Natural killer cell (primary cell): ENCODE data around the gene FANCG. TPM values are rescaled to one million over a fixed set of nuclear protein-coding genes. Genes with fewer than 3 reads are reported as not detected.

ENCODE experiments used
- ATAC-seq, 3 donors: fragments of 150-1000 bp in 2 of 3; fragments of 200-7000 bp in 1 of 3; cut with Tn5 transposase; 1 replicate in 1 of 3; 2 replicates in 2 of 3; pipeline ENCODE4 v1.10.0; 2021; ENCODE audit warnings: mild to moderate bottlenecking in 2 of 3, moderate library complexity in 2 of 3
- DNase-seq, 2 donors: peaks; one replicate each; pipeline versions ENCODE4 v3.0.0 to v3.0.0-alpha.2; 2013 to 2021; ENCODE audit warnings: mixed read lengths in 1 of 2
- H3K27ac ChIP-seq: one replicate; pipeline ENCODE4 v1.5.1; 2013; ENCODE audit warnings: mild to moderate bottlenecking, low read length
- H3K27me3 ChIP-seq: one replicate; pipeline ENCODE4 v1.6.1; 2013; ENCODE audit warnings: low read length; ENCODE audit not compliant: control insufficient read depth, insufficient read depth
- H3K36me3 ChIP-seq: one replicate; pipeline ENCODE4 v1.6.1; 2013; ENCODE audit warnings: low read length; ENCODE audit not compliant: control insufficient read depth, insufficient read depth
- H3K4me1 ChIP-seq: one replicate; pipeline ENCODE4 v1.6.1; 2013; ENCODE audit warnings: low read length; ENCODE audit not compliant: control insufficient read depth, insufficient read depth
- H3K4me3 ChIP-seq: one replicate; pipeline ENCODE4 v1.5.1; 2013; ENCODE audit warnings: low read length
- H3K9me3 ChIP-seq: one replicate; pipeline ENCODE4 v1.6.1; 2013; ENCODE audit warnings: low read length; ENCODE audit not compliant: control insufficient read depth, insufficient read depth
- H3K27ac Mint-ChIP-seq, 2 donors: one replicate each; pipeline ENCODE4 v1.8.0; 2022; ENCODE audit warnings: mild to moderate bottlenecking in 2 of 2, mixed read lengths in 2 of 2, moderate library complexity in 1 of 2
- H3K27me3 Mint-ChIP-seq, 2 donors: one replicate each; pipeline ENCODE4 v1.8.0; 2022; ENCODE audit warnings: low read depth in 2 of 2, mixed read lengths in 2 of 2
- H3K36me3 Mint-ChIP-seq: one replicate; pipeline ENCODE4 v1.8.0; 2022; ENCODE audit warnings: mixed read lengths
- H3K4me1 Mint-ChIP-seq, 2 donors: one replicate each; pipeline ENCODE4 v1.8.0; 2022; ENCODE audit warnings: mixed read lengths in 2 of 2
- H3K4me3 Mint-ChIP-seq: one replicate; pipeline ENCODE4 v1.8.0; 2022; ENCODE audit warnings: mild to moderate bottlenecking, moderate library complexity, mixed read lengths
- H3K9me3 Mint-ChIP-seq, 2 donors: one replicate each; pipeline ENCODE4 v1.8.0; 2022; ENCODE audit warnings: mixed read lengths in 2 of 2
- WGBS: methylation state at CpG from one replicate; pipeline ENCODE4 v1.1.7; 2013; ENCODE audit warnings: missing lambda C conversion rate; ENCODE audit not compliant: insufficient coverage; 5-methylcytosine and 5-hydroxymethylcytosine counted together
- intact Hi-C: fragments of 100-400 bp; cut with micrococcal nuclease; formaldehyde crosslinking; loops from one replicate; pipeline ENCODE4 v1.14.2; 2022
- total RNA-seq, 4 donors: library from RNA; stranded (reverse); fragments of 120-200 nt in 1 of 4; gene quantifications; one replicate each; pipeline versions ENCODE4 v1.2.3 to v1.2.4, GENCODE V29; 2013 to 2022
- TF ChIP-seq, protein P1 (sequence below): fragments of 200-600 bp; IDR thresholded peaks from one replicate; pipeline ENCODE4 v1.8.0; 2022; ENCODE audit warnings: antibody characterized with exemption

Gene FANCG
- total RNA-seq, 3 donors from 2014 or later (not counting 1 experiment from before 2014, with no cell fraction given): 33.9 to 38.9 (median 35.7) TPM

GRCh38 chr9:35029241-35029640 lies 50.5 kb downstream of the FANCG start:
- no peak for ATAC-seq
- TF ChIP-seq, protein P1, sequence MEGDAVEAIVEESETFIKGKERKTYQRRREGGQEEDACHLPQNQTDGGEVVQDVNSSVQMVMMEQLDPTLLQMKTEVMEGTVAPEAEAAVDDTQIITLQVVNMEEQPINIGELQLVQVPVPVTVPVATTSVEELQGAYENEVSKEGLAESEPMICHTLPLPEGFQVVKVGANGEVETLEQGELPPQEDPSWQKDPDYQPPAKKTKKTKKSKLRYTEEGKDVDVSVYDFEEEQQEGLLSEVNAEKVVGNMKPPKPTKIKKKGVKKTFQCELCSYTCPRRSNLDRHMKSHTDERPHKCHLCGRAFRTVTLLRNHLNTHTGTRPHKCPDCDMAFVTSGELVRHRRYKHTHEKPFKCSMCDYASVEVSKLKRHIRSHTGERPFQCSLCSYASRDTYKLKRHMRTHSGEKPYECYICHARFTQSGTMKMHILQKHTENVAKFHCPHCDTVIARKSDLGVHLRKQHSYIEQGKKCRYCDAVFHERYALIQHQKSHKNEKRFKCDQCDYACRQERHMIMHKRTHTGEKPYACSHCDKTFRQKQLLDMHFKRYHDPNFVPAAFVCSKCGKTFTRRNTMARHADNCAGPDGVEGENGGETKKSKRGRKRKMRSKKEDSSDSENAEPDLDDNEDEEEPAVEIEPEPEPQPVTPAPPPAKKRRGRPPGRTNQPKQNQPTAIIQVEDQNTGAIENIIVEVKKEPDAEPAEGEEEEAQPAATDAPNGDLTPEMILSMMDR: no peak

DNA sequence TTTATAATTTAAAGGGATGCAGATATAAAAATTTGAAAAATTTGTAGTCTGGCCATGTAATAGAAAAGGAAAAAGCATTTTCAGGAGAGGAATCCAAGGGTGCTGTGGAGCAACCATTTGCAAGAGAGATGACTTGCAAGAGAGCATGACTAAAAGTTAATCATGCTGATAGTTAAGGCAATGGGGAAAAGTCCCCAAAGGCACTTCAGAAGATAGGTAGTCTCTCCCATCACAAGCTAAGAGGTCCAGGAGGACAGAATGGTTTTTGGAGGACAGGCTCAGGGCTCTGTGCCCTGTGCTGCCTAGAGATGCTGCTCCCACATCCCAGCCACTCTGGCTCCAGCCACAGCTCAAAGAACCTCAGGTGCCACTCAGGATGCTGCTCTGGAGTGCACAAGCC lies 51.4 kb downstream of the FANCG start:
- Mint-ChIP-seq H3K36me3 (no peaks in the 10 kb centered on the region), H3K9me3 (no peaks in the 10 kb centered on the region), H3K4me3 (no peak overlapping the region), H3K4me1 (peaks cover 0 to 8% of the 10 kb centered on the region in 2 donors), H3K27ac (no peak overlapping the region), H3K27me3 (no peaks in the 10 kb centered on the region)
- Histone ChIP-seq H3K27ac (no peak overlapping the region), H3K4me3 (no peak overlapping the region), H3K4me1 (no peaks in the 10 kb centered on the region), H3K36me3 (no peaks in the 10 kb centered on the region), H3K9me3 (no peaks in the 10 kb centered on the region), H3K27me3 (no peaks in the 10 kb centered on the region)
- intact Hi-C loops: no loop called here
- DNase-seq (no peak), ATAC-seq (no peak)
- TF ChIP-seq, protein P1: no peak

More at GRCh38 chr9:35029241-35029640, 50.5 kb downstream of the FANCG start:
- WGBS: 100% methylated on average over 3 of the region's 4 CpGs
- no peak overlapping the region for H3K4me3 Mint-ChIP-seq
- no peak overlapping the region for H3K27ac ChIP-seq
- H3K9me3 ChIP-seq: no peaks in the 10 kb centered on the region
- H3K4me1 ChIP-seq: no peaks in the 10 kb centered on the region
- DNase-seq: no peak
- no peaks in the 10 kb centered on the region for H3K36me3 Mint-ChIP-seq
- H3K4me1 Mint-ChIP-seq: peaks cover 0 to 4% of the 10 kb centered on the region in 2 donors
- H3K27me3 Mint-ChIP-seq: no peaks in the 10 kb centered on the region
- intact Hi-C loops: no loop called here
- H3K27me3 ChIP-seq: no peaks in the 10 kb centered on the region
- no peak overlapping the region for H3K4me3 ChIP-seq
- no peaks in the 10 kb centered on the region for H3K36me3 ChIP-seq
- H3K27ac Mint-ChIP-seq: no peak overlapping the region
- H3K9me3 Mint-ChIP-seq: no peaks in the 10 kb centered on the region

GRCh38 chr9:35027860-35028259 lies 51.9 kb downstream of the FANCG start:
- H3K4me3 Mint-ChIP-seq: no peak overlapping the region
- intact Hi-C loops: no loop called here
- no peaks in the 10 kb centered on the region for H3K27me3 ChIP-seq
- H3K27me3 Mint-ChIP-seq: no peaks in the 10 kb centered on the region
- no peak overlapping the region for H3K27ac Mint-ChIP-seq
- H3K36me3 ChIP-seq: no peaks in the 10 kb centered on the region
- H3K36me3 Mint-ChIP-seq: no peaks in the 10 kb centered on the region
- H3K4me1 Mint-ChIP-seq: peaks cover 0 to 11% of the 10 kb centered on the region in 2 donors
- 55% methylated on average over 1 of the region's 1 CpG for WGBS
- ATAC-seq: no peak
- H3K4me3 ChIP-seq: no peak overlapping the region
- H3K9me3 Mint-ChIP-seq: no peaks in the 10 kb centered on the region
- DNase-seq: no peak
- no peak overlapping the region for H3K27ac ChIP-seq
- TF ChIP-seq, protein P1: no peak
- no peaks in the 10 kb centered on the region for H3K4me1 ChIP-seq
- no peaks in the 10 kb centered on the region for H3K9me3 ChIP-seq

DNA sequence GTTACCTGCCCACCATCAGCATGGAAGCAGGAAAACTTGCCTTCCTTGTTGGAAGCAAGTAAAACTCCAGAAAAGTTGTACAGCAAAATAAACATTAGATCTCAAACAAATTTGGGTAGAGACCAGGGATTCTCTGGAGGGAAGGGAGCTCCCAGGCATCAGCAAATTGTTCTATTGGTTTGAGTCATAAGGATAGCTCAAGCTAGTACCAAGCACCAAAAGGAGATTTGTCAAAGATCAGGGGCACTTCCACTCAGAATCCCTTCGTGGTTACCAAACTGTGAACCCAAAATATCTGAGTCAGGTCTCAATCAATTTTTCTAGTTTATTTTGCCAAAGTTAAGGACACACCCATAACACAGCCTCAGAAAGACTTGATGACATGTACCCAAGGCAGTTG lies 52.4 kb downstream of the FANCG start:
- no peak overlapping the region for H3K4me3 ChIP-seq
- Mint-ChIP-seq H3K4me1 (peaks cover 0 to 11% of the 10 kb centered on the region in 2 donors), H3K4me3 (no peak overlapping the region), H3K9me3 (no peaks in the 10 kb centered on the region), H3K36me3 (no peaks in the 10 kb centered on the region), H3K27me3 (no peaks in the 10 kb centered on the region), H3K27ac (no peak overlapping the region)
- TF ChIP-seq, protein P1: no peak
- ATAC-seq (no peak), DNase-seq (no peak)
- no peak overlapping the region for H3K27ac ChIP-seq
- 78% methylated on average over 1 of the region's 1 CpG for WGBS
- intact Hi-C loops: no loop called here
- H3K9me3 ChIP-seq: no peaks in the 10 kb centered on the region
- H3K4me1 ChIP-seq: no peaks in the 10 kb centered on the region
- no peaks in the 10 kb centered on the region for H3K36me3 ChIP-seq
- H3K27me3 ChIP-seq: no peaks in the 10 kb centered on the region
